ENCODE data around the gene CGB8.

GRCh38 chr19:49085868-49086232 is 36.9 kb upstream of the CGB8 start:
- TF ChIP-seq POLR2AphosphoS5 (IDR thresholded peaks at IDR 0.05; ENCODE audit: low read depth, low read length): no peak; the same call in 1 of the 2 replicates
- no peak for TF ChIP-seq REST (IDR thresholded peaks at IDR 0.05; ENCODE audit: insufficient read depth in 1 of 2, low read depth in 2 of 2, low read length in 2 of 2)

All from PFSK-1 (cell line).